ENCODE data around the gene SMARCC1.

SMARCC1 gene

GRCh38 chr3:47541583-47542108, 240.0 kb downstream of the SMARCC1 start:
- DNase-seq (ENCODE audit: low read depth): no peak

GRCh38 chr3:47540281-47540680, 241.4 kb downstream of the SMARCC1 start:
- DNase-seq (ENCODE audit: low read depth): no peak

GRCh38 chr3:47536967-47537366, 244.7 kb downstream of the SMARCC1 start:
- no peak for DNase-seq (ENCODE audit: low read depth)

GRCh38 chr3:47536221-47536891, 245.3 kb downstream of the SMARCC1 start:
- DNase-seq (ENCODE audit: low read depth): no peak
